PC-3 (cell line): ENCODE data around the gene MAML3.

ENCODE experiments used
- CTCF ChIP-seq: fragments of 300-600 bp; sonication (generic); conservative IDR thresholded peaks from 2 replicates; pipeline ENCODE4 v1.5.1; 2017; ENCODE audit warnings: antibody characterized with exemption, low read depth, mild to moderate bottlenecking, low read length
- EZH2 ChIP-seq: fragments of 300-600 bp; sonication (generic); IDR thresholded peaks from one replicate; pipeline ENCODE4 v1.6.1; 2017; ENCODE audit warnings: antibody characterized with exemption, mild to moderate bottlenecking, low read length; ENCODE audit not compliant: unreplicated experiment

- no peak for TF ChIP-seq EZH2
- TF ChIP-seq CTCF = no peak
These were observed 441.1 kb downstream of the MAML3 start for GRCh38 chr4:139712882-139713281.
